MM.1S (cell line): ENCODE results near the gene DYNC1LI1.

Experiments used
- DNase-seq: peaks from one replicate; pipeline ENCODE4 v3.0.0-alpha.2; 2015
- H2AFZ ChIP-seq: fragments of 300-600 bp; sonication (generic); 2 replicates; pipeline ENCODE4 v1.6.0; 2016; ENCODE audit warnings: antibody characterized with exemption, low read length
- H3F3A ChIP-seq: fragments of 300-600 bp; sonication (generic); 2 replicates; pipeline ENCODE4 v1.6.1; 2016; ENCODE audit warnings: mild to moderate bottlenecking, antibody characterized with exemption, low read length, moderate library complexity, mixed read lengths; ENCODE audit not compliant: insufficient read depth
- H3K27ac ChIP-seq: fragments of 300-600 bp; sonication (generic); 2 replicates; pipeline ENCODE4 v1.5.1; 2016; ENCODE audit warnings: mild to moderate bottlenecking, low read length
- H3K27me3 ChIP-seq: fragments of 300-600 bp; sonication (generic); replicated peaks from 2 replicates; pipeline ENCODE4 v1.6.0; 2016; ENCODE audit warnings: low read length; ENCODE audit not compliant: insufficient read depth
- H3K36me3 ChIP-seq: fragments of 300-600 bp; sonication (generic); replicated peaks from 2 replicates; pipeline ENCODE4 v1.6.1; 2016; ENCODE audit warnings: mild to moderate bottlenecking, low read length, mixed read lengths; ENCODE audit not compliant: insufficient read depth
- H3K4me1 ChIP-seq: fragments of 300-600 bp; sonication (generic); 2 replicates; pipeline ENCODE4 v1.6.1; 2016; ENCODE audit warnings: low read length, mixed read lengths
- H3K4me2 ChIP-seq: fragments of 300-600 bp; sonication (generic); 2 replicates; pipeline ENCODE4 v1.6.0; 2016; ENCODE audit warnings: low read depth, low read length
- H3K4me3 ChIP-seq: fragments of 300-600 bp; sonication (generic); 2 replicates; pipeline ENCODE4 v1.5.1; 2016; ENCODE audit warnings: low read length, mixed read lengths
- H3K79me2 ChIP-seq: fragments of 300-600 bp; sonication (generic); 2 replicates; pipeline ENCODE4 v1.6.1; 2016; ENCODE audit warnings: mixed run types, low read length, mixed read lengths
- H3K9ac ChIP-seq: fragments of 300-600 bp; sonication (generic); 2 replicates; pipeline ENCODE4 v1.6.1; 2016; ENCODE audit warnings: low read length, mixed read lengths
- H3K9me2 ChIP-seq: fragments of 300-600 bp; sonication (generic); replicated peaks from 2 replicates; pipeline ENCODE4 v1.6.1; 2016; ENCODE audit warnings: mild to moderate bottlenecking, low read length, mixed read lengths; ENCODE audit not compliant: insufficient read depth
- H3K9me3 ChIP-seq: fragments of 300-600 bp; sonication (generic); replicated peaks from 2 replicates; pipeline ENCODE4 v1.6.1; 2016; ENCODE audit warnings: mild to moderate bottlenecking, low read length, mixed read lengths; ENCODE audit not compliant: insufficient read depth
- H4K20me1 ChIP-seq: fragments of 300-600 bp; sonication (generic); 2 replicates; pipeline ENCODE4 v1.6.1; 2016; ENCODE audit warnings: mild to moderate bottlenecking, low read length, moderate library complexity, mixed read lengths; ENCODE audit not compliant: insufficient read depth
- EZH2 ChIP-seq: fragments of 300-600 bp; sonication (generic); optimal IDR thresholded peaks from 2 replicates; pipeline ENCODE3; 2017; ENCODE audit warnings: low read depth, mild to moderate bottlenecking, antibody characterized with exemption, low read length, mixed read lengths
- EZH2phosphoT487 ChIP-seq: fragments of 300-600 bp; sonication (generic); IDR thresholded peaks from 2 replicates; pipeline ENCODE4 v1.6.1; 2018; ENCODE audit warnings: antibody characterized with exemption, low read length
- TF ChIP-seq, protein P1 (sequence below): fragments of 300-600 bp; sonication (generic); IDR thresholded peaks from 2 replicates; pipeline ENCODE4 v1.5.1; 2016; ENCODE audit warnings: antibody characterized with exemption, low read length, mixed read lengths

DYNC1LI1 gene

DNA sequence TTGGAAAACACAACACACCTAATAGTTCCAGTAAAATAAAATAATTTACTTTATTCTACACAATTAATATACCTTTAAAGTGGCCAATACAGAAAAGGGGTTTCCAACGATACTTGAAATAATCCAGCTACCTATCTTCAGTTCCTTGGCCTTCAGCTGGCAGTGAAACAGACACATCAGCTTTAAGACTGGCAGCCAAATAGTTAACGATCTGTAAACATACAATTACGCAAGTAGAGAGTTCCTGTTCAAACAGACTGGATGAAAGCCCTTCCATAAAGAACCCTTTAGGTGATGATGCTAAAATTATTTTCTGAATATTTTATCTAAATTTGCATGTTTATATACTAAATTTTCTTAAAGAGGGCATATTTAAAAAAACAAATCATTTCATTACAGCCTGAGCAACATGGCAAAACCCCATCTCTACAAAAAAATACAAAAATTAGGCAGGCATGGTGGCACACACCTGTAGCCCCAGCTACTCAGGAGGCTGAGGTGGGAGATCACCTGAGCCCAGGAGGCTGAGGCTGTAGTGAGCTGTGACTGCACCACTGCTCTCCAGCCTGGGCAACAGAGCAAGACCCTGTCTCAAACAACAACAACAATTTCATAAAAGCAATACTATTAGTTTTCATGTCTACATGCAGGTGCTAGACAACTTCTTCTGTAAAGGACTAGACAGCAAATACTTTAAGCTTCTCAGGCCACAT is 12.9 kb downstream of the DYNC1LI1 start:
- H3F3A ChIP-seq, result no peaks in the 10 kb centered on the region
- no peak overlapping the region for H3K4me2 ChIP-seq
- no peaks in the 10 kb centered on the region for H3K4me1 ChIP-seq
- no peak overlapping the region for H3K27ac ChIP-seq
- H3K27me3 ChIP-seq, result no peaks in the 10 kb centered on the region
- no peak overlapping the region for H3K9ac ChIP-seq
- TF ChIP-seq, protein P1, sequence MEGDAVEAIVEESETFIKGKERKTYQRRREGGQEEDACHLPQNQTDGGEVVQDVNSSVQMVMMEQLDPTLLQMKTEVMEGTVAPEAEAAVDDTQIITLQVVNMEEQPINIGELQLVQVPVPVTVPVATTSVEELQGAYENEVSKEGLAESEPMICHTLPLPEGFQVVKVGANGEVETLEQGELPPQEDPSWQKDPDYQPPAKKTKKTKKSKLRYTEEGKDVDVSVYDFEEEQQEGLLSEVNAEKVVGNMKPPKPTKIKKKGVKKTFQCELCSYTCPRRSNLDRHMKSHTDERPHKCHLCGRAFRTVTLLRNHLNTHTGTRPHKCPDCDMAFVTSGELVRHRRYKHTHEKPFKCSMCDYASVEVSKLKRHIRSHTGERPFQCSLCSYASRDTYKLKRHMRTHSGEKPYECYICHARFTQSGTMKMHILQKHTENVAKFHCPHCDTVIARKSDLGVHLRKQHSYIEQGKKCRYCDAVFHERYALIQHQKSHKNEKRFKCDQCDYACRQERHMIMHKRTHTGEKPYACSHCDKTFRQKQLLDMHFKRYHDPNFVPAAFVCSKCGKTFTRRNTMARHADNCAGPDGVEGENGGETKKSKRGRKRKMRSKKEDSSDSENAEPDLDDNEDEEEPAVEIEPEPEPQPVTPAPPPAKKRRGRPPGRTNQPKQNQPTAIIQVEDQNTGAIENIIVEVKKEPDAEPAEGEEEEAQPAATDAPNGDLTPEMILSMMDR, result no peak
- no peak for DNase-seq
- H3K79me2 ChIP-seq, result peaks cover 87% of the 10 kb centered on the region
- H3K9me3 ChIP-seq, result no peaks in the 10 kb centered on the region
- H3K4me3 ChIP-seq, result no peak overlapping the region
- no peak overlapping the region for H2AFZ ChIP-seq
- no peaks in the 10 kb centered on the region for H3K9me2 ChIP-seq
- H3K36me3 ChIP-seq, result no peaks in the 10 kb centered on the region; the same call in 1 of the 2 replicates
- H4K20me1 ChIP-seq, result no peaks in the 10 kb centered on the region

DNA sequence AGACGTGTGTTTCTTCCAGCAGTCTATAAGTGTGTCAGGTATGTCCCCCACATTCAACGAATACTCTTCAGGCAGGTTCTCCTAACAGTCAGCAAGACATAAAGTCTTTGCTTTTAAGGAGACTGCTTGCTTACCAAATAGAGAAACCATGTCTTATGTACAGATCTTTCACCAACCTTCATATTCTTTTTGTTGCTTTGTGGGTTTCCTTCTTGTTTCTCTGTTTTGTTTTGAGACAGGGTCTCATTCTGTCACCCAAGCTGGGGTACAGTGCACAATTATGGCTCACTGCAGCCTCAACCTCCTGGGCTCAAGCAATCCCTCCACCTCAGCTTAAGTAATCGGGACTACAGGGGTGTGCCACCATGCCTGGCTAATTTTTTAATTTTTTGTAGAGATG is 14.3 kb downstream of the DYNC1LI1 start:
- Histone ChIP-seq H3K36me3 (no peaks in the 10 kb centered on the region; the same call in 1 of the 2 replicates), H3F3A (no peaks in the 10 kb centered on the region), H3K4me1 (no peaks in the 10 kb centered on the region), H3K4me2 (no peak overlapping the region), H3K27me3 (no peaks in the 10 kb centered on the region), H3K9ac (no peak overlapping the region), H2AFZ (no peak overlapping the region), H3K9me2 (no peaks in the 10 kb centered on the region), H3K9me3 (no peaks in the 10 kb centered on the region), H3K79me2 (peaks cover 87% of the 10 kb centered on the region), H3K27ac (no peak overlapping the region), H3K4me3 (no peak overlapping the region), H4K20me1 (no peaks in the 10 kb centered on the region)
- TF ChIP-seq, protein P1, result no peak
- TF ChIP-seq EZH2phosphoT487 (no peak), EZH2 (no peak)
- no peak for DNase-seq

DNA sequence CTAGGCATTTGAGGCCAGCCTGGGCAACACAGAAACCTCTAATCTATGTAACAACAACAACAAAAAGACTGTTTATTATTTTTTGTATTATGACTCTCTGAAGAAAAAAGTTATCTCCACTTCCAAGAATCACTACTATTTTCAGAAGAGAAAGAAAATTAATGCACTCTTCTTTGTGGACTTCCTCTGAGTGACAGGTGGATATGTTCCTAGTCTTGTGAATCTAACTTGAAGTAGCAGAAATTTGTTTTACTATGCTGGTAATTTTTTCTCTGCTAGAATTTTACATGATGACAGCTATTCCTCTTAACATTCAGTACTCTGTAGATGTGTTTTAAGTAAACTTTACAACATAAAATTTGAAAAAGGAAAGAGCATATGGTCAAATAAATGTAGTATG is 16.7 kb downstream of the DYNC1LI1 start:
- no peaks in the 10 kb centered on the region for H3K27me3 ChIP-seq
- H3K4me3 ChIP-seq, result no peak overlapping the region
- peaks cover 85% of the 10 kb centered on the region for H3K79me2 ChIP-seq
- H2AFZ ChIP-seq, result no peak overlapping the region
- no peaks in the 10 kb centered on the region for H3K9me3 ChIP-seq
- H4K20me1 ChIP-seq, result no peaks in the 10 kb centered on the region
- TF ChIP-seq EZH2phosphoT487 (no peak), EZH2 (no peak)
- TF ChIP-seq, protein P1, result no peak
- H3K4me1 ChIP-seq, result no peaks in the 10 kb centered on the region
- H3K4me2 ChIP-seq, result no peak overlapping the region
- no peaks in the 10 kb centered on the region for H3K9me2 ChIP-seq
- H3K36me3 ChIP-seq, result no peaks in the 10 kb centered on the region
- no peak for DNase-seq
- H3F3A ChIP-seq, result no peaks in the 10 kb centered on the region
- H3K27ac ChIP-seq, result no peak overlapping the region
- no peak overlapping the region for H3K9ac ChIP-seq
